NT2/D1 (cell line): Measurements from ENCODE around the gene GPSM1.
"Not testable (repeated sequence)": the region's sequence is repeated elsewhere in the genome, so short reads cannot be mapped to it uniquely, and the experiment has no call there.

Experiments used
- DNase-seq: peaks from one replicate; pipeline ENCODE4 v3.0.0-alpha.2; 2011; ENCODE audit warnings: low read depth, low spot score
- H3K27me3 ChIP-seq: 2 replicates; pipeline ENCODE4 v1.6.0; 2011; ENCODE audit warnings: mild to moderate bottlenecking; ENCODE audit not compliant: insufficient read length, insufficient read depth
- H3K36me3 ChIP-seq: 2 replicates; pipeline ENCODE4 v1.6.1; 2011; ENCODE audit warnings: mild to moderate bottlenecking, low read length, mixed read lengths; ENCODE audit not compliant: insufficient read depth, insufficient read length
- H3K4me1 ChIP-seq: 2 replicates; pipeline ENCODE4 v1.5.1; 2011; ENCODE audit not compliant: insufficient read depth, insufficient read length
- H3K4me3 ChIP-seq: 2 replicates; pipeline ENCODE4 v1.5.1; 2011; ENCODE audit warnings: low read depth; ENCODE audit not compliant: insufficient read length
- H3K9ac ChIP-seq: 2 replicates; pipeline ENCODE4 v1.6.0; 2011; ENCODE audit warnings: low read depth; ENCODE audit not compliant: insufficient read length
- H3K9me3 ChIP-seq: 2 replicates; pipeline ENCODE4 v1.5.1; 2011; ENCODE audit warnings: mild to moderate bottlenecking, low read length; ENCODE audit not compliant: insufficient read depth
- SUZ12 ChIP-seq: IDR thresholded peaks from 2 replicates; pipeline ENCODE4 v1.6.1; 2011; ENCODE audit not compliant: insufficient read length, insufficient read depth; ENCODE audit errors: extremely low read depth
- YY1 ChIP-seq: IDR thresholded peaks from 2 replicates; pipeline ENCODE4 v1.6.1; 2011; ENCODE audit not compliant: insufficient read length, insufficient read depth
- ZNF274 ChIP-seq: IDR thresholded peaks from 2 replicates; pipeline ENCODE4 v1.6.1; 2011; ENCODE audit warnings: mild to moderate bottlenecking, low read depth, low read length

The GPSM1 gene

GRCh38 chr9:136401173-136401922 lies 74.0 kb downstream of the GPSM1 start:
- no peak for TF ChIP-seq SUZ12
- TF ChIP-seq YY1, result no peak
- TF ChIP-seq ZNF274, result no peak
- H3K4me1 ChIP-seq, result peaks cover 15% of the 10 kb centered on the region
- no peaks in the 10 kb centered on the region for H3K27me3 ChIP-seq
- H3K4me3 ChIP-seq, result no peak overlapping the region
- no peak for DNase-seq
- H3K9me3 ChIP-seq, result no peaks in the 10 kb centered on the region
- H3K36me3 ChIP-seq, result peaks cover 79% of the 10 kb centered on the region
- H3K9ac ChIP-seq, result no peak overlapping the region

GRCh38 chr9:136402067-136402466 lies 74.7 kb downstream of the GPSM1 start:
- peaks cover 15% of the 10 kb centered on the region for H3K4me1 ChIP-seq
- no peak overlapping the region for H3K4me3 ChIP-seq
- TF ChIP-seq YY1, result no peak
- TF ChIP-seq ZNF274, result no peak
- TF ChIP-seq SUZ12, result no peak
- peaks cover 78% of the 10 kb centered on the region for H3K36me3 ChIP-seq
- H3K9ac ChIP-seq, result no peak overlapping the region
- H3K9me3 ChIP-seq, result no peaks in the 10 kb centered on the region
- no peak for DNase-seq
- no peaks in the 10 kb centered on the region for H3K27me3 ChIP-seq

GRCh38 chr9:136403538-136403914 lies 76.2 kb downstream of the GPSM1 start:
- TF ChIP-seq ZNF274 (no peak), YY1 (no peak), SUZ12 (no peak)
- H3K9ac ChIP-seq, result no peak overlapping the region
- H3K9me3 ChIP-seq, result no peaks in the 10 kb centered on the region
- H3K4me1 ChIP-seq, result peaks cover 14% of the 10 kb centered on the region
- H3K27me3 ChIP-seq, result no peaks in the 10 kb centered on the region
- DNase-seq, result no peak
- H3K36me3 ChIP-seq, result peaks cover 79% of the 10 kb centered on the region
- H3K4me3 ChIP-seq, result no peak overlapping the region

GRCh38 chr9:136403915-136404800 lies 76.8 kb downstream of the GPSM1 start:
- no peak overlapping the region for H3K9ac ChIP-seq
- TF ChIP-seq SUZ12, result no peak
- TF ChIP-seq ZNF274, result no peak
- no peak for TF ChIP-seq YY1
- H3K4me1 ChIP-seq, result peaks cover 11% of the 10 kb centered on the region
- peaks cover 78% of the 10 kb centered on the region for H3K36me3 ChIP-seq
- H3K27me3 ChIP-seq, result no peaks in the 10 kb centered on the region
- H3K4me3 ChIP-seq, result no peak overlapping the region
- no peaks in the 10 kb centered on the region for H3K9me3 ChIP-seq
- DNase-seq, result no peak

GRCh38 chr9:136404801-136405136 lies 77.4 kb downstream of the GPSM1 start:
- H3K4me1 ChIP-seq, result peaks cover 11% of the 10 kb centered on the region
- H3K9me3 ChIP-seq, result no peaks in the 10 kb centered on the region
- peak overlapping the region; percentile 17 for H3K9ac ChIP-seq
- TF ChIP-seq ZNF274, result no peak
- TF ChIP-seq YY1, result no peak
- TF ChIP-seq SUZ12, result no peak
- no peaks in the 10 kb centered on the region for H3K27me3 ChIP-seq
- H3K4me3 ChIP-seq, result no peak overlapping the region
- H3K36me3 ChIP-seq, result peaks cover 82% of the 10 kb centered on the region
- no peak for DNase-seq

- Histone ChIP-seq H3K27me3 (no peaks in the 10 kb centered on the region), H3K4me3 (no peak overlapping the region), H3K4me1 (peaks cover 9% of the 10 kb centered on the region), H3K9ac (no peak overlapping the region), H3K9me3 (no peaks in the 10 kb centered on the region), H3K36me3 (peaks cover 82% of the 10 kb centered on the region)
- no peak for DNase-seq
- TF ChIP-seq YY1 (no peak), ZNF274 (no peak), SUZ12 (no peak)
Measured at GRCh38 chr9:136405481-136405880, 78.1 kb downstream of the GPSM1 start.

GRCh38 chr9:136405904-136406303 lies 78.6 kb downstream of the GPSM1 start:
- H3K4me3 ChIP-seq, H3K9me3 ChIP-seq, H3K27me3 ChIP-seq, H3K4me1 ChIP-seq, H3K9ac ChIP-seq, DNase-seq: not testable (repeated sequence)
- H3K36me3 ChIP-seq, result peaks cover 78% of the 10 kb centered on the region

- not testable (repeated sequence) for H3K4me3 ChIP-seq, H3K9me3 ChIP-seq, DNase-seq, H3K27me3 ChIP-seq, H3K9ac ChIP-seq
- H3K4me1 ChIP-seq, result peaks cover 12% of the 10 kb centered on the region
- peaks cover 75% of the 10 kb centered on the region for H3K36me3 ChIP-seq
Measured at GRCh38 chr9:136407061-136407460, 79.7 kb downstream of the GPSM1 start.
